Nephron (organoid): ENCODE results near the gene AIDA.

Source experiments
- H3K27ac Mint-ChIP-seq, 3 experiments: 2 replicates each; pipeline ENCODE4 v1.8.0; 2020; ENCODE audit warnings: mixed read lengths in 3 of 3, mild to moderate bottlenecking in 2 of 3, moderate library complexity in 1 of 3
- H3K27me3 Mint-ChIP-seq: 2 replicates; pipeline ENCODE4 v1.8.0; 2021; ENCODE audit warnings: low read depth, mild to moderate bottlenecking, moderate library complexity, mixed read lengths
- H3K36me3 Mint-ChIP-seq: 2 replicates; pipeline ENCODE4 v1.8.0; 2020; ENCODE audit warnings: low read depth, mixed read lengths
- H3K4me1 Mint-ChIP-seq: 2 replicates; pipeline ENCODE4 v1.8.0; 2020; ENCODE audit warnings: mixed read lengths
- H3K4me3 Mint-ChIP-seq, 3 experiments: 2 replicates each; pipeline ENCODE4 v1.8.0; 2020; ENCODE audit warnings: mild to moderate bottlenecking in 3 of 3, mixed read lengths in 3 of 3, moderate library complexity in 2 of 3
- H3K9me3 Mint-ChIP-seq: 2 replicates; pipeline ENCODE4 v1.8.0; 2020; ENCODE audit warnings: mixed read lengths
- CTCF ChIP-seq, 3 experiments: fragments of 200-600 bp; sonication (generic); IDR thresholded peaks; one replicate each; pipeline ENCODE4 v1.5.0; 2021; ENCODE audit warnings: antibody characterized with exemption in 3 of 3; ENCODE audit not compliant: unreplicated experiment in 3 of 3

AIDA gene

GRCh38 chr1:222704260-222704659, 8.0 kb downstream of the AIDA start:
- Mint-ChIP-seq H3K4me3 (no peak overlapping the region), H3K9me3 (peaks cover 18% of the 10 kb centered on the region), H3K36me3 (peaks cover 67% of the 10 kb centered on the region), H3K27me3 (no peaks in the 10 kb centered on the region), H3K4me1 (peaks cover under 1% of the 10 kb centered on the region), H3K27ac (no peak overlapping the region)
- TF ChIP-seq CTCF (IDR thresholded peaks at IDR 0.05; ENCODE audit: unreplicated experiment in 3 of 3), result no peak

GRCh38 chr1:222702210-222702609, 10.1 kb downstream of the AIDA start:
- Mint-ChIP-seq H3K9me3 (peaks cover 18% of the 10 kb centered on the region), H3K27ac (no peak overlapping the region), H3K4me3 (no peak overlapping the region), H3K27me3 (no peaks in the 10 kb centered on the region), H3K36me3 (peaks cover 68% of the 10 kb centered on the region), H3K4me1 (no peaks in the 10 kb centered on the region)
- TF ChIP-seq CTCF (IDR thresholded peaks at IDR 0.05; ENCODE audit: unreplicated experiment in 3 of 3), result no peak

- TF ChIP-seq CTCF (IDR thresholded peaks at IDR 0.05; ENCODE audit: unreplicated experiment in 3 of 3), result no peak
- Mint-ChIP-seq H3K9me3 (no peaks in the 10 kb centered on the region), H3K36me3 (peaks cover 32% of the 10 kb centered on the region), H3K27me3 (no peaks in the 10 kb centered on the region), H3K27ac (no peak overlapping the region), H3K4me1 (no peaks in the 10 kb centered on the region), H3K4me3 (no peak overlapping the region)
Observed at GRCh38 chr1:222697826-222698225, 14.5 kb downstream of the AIDA start.

GRCh38 chr1:222697203-222697602, 15.1 kb downstream of the AIDA start:
- no peaks in the 10 kb centered on the region for H3K9me3 Mint-ChIP-seq
- no peak overlapping the region for H3K4me3 Mint-ChIP-seq
- no peak for TF ChIP-seq CTCF (IDR thresholded peaks at IDR 0.05; ENCODE audit: unreplicated experiment in 3 of 3)
- H3K27ac Mint-ChIP-seq, result no peak overlapping the region
- no peaks in the 10 kb centered on the region for H3K27me3 Mint-ChIP-seq
- peaks cover 25% of the 10 kb centered on the region for H3K36me3 Mint-ChIP-seq
- no peaks in the 10 kb centered on the region for H3K4me1 Mint-ChIP-seq

- Mint-ChIP-seq H3K4me1 (no peaks in the 10 kb centered on the region), H3K27ac (no peak overlapping the region), H3K4me3 (no peak overlapping the region), H3K36me3 (peaks cover 24% of the 10 kb centered on the region), H3K27me3 (no peaks in the 10 kb centered on the region), H3K9me3 (no peaks in the 10 kb centered on the region)
- TF ChIP-seq CTCF (IDR thresholded peaks at IDR 0.05; ENCODE audit: unreplicated experiment in 3 of 3), result no peak
Observed at GRCh38 chr1:222696741-222697140, 15.6 kb downstream of the AIDA start.

GRCh38 chr1:222694927-222695326, 17.4 kb downstream of the AIDA start:
- Mint-ChIP-seq H3K36me3 (peaks cover 12% of the 10 kb centered on the region), H3K4me1 (no peaks in the 10 kb centered on the region), H3K4me3 (no peak overlapping the region), H3K27ac (no peak overlapping the region), H3K27me3 (no peaks in the 10 kb centered on the region), H3K9me3 (no peaks in the 10 kb centered on the region)
- TF ChIP-seq CTCF (IDR thresholded peaks at IDR 0.05; ENCODE audit: unreplicated experiment in 3 of 3), result no peak
